Bronchial epithelial cell (primary cell): Measurements from ENCODE around the gene MACO1. TPM values are rescaled to one million over a fixed set of nuclear protein-coding genes. Genes with fewer than 3 reads are reported as not detected.
"Not testable (repeated sequence)": the region's sequence is repeated elsewhere in the genome, so short reads cannot be mapped to it uniquely, and the experiment has no call there.

Experiments used
- DNase-seq: peaks from one replicate; pipeline ENCODE4 v3.0.0-alpha.2; 2010; ENCODE audit warnings: low read depth
- FAIRE-seq: peaks from 2 replicates; lab custom pipeline; 2011; peaks lifted over from hg19 to GRCh38; lab: Jason Lieb, UNC
- H3K27me3 ChIP-seq: 2 replicates; pipeline ENCODE4 v1.5.1; 2011; ENCODE audit warnings: low read length; ENCODE audit not compliant: control insufficient read depth, insufficient read depth
- H3K36me3 ChIP-seq: 2 replicates; pipeline ENCODE4 v1.5.1; 2011; ENCODE audit warnings: low read length; ENCODE audit not compliant: control insufficient read depth, insufficient read depth
- H3K4me3 ChIP-seq: 2 replicates; pipeline ENCODE4 v1.5.1; 2011; ENCODE audit warnings: mild to moderate bottlenecking, low read depth, low read length, control low read depth
- CTCF ChIP-seq: IDR thresholded peaks from 2 replicates; pipeline ENCODE4 v1.5.1; 2011; ENCODE audit warnings: mild to moderate bottlenecking, moderate library complexity, low read length, control low read depth, inconsistent platforms; ENCODE audit not compliant: insufficient read depth, severe bottlenecking
- total RNA-seq: library from RNA; depleted of rRNA; stranded (reverse); fragments of >200 nt; gene quantifications from 2 replicates; pipeline ENCODE4 v1.2.1, GENCODE V29; 2014

The MACO1 gene
- total RNA-seq, 1 donor from 2014 or later, result 17.4 TPM

GRCh38 chr1:25451908-25452307 lies 21.2 kb downstream of the MACO1 start:
- peaks cover 7% of the 10 kb centered on the region for H3K36me3 ChIP-seq
- no peak overlapping the region for H3K4me3 ChIP-seq
- no peak for DNase-seq
- no peak for TF ChIP-seq CTCF
- no peak for FAIRE-seq
- H3K27me3 ChIP-seq, result no peaks in the 10 kb centered on the region

GRCh38 chr1:25456502-25456901 lies 25.8 kb downstream of the MACO1 start:
- Histone ChIP-seq H3K36me3 (peaks cover 10% of the 10 kb centered on the region), H3K27me3 (no peaks in the 10 kb centered on the region), H3K4me3 (no peak overlapping the region)
- TF ChIP-seq CTCF, result no peak
- DNase-seq (no peak), FAIRE-seq (no peak)

- no peak for DNase-seq
- TF ChIP-seq CTCF, result no peak
- Histone ChIP-seq H3K36me3 (peaks cover 10% of the 10 kb centered on the region), H3K4me3 (no peak overlapping the region), H3K27me3 (no peaks in the 10 kb centered on the region)
- FAIRE-seq, result peak; percentile 60
Measured at GRCh38 chr1:25458541-25459298, 28.0 kb downstream of the MACO1 start.

GRCh38 chr1:25460020-25460419 lies 29.3 kb downstream of the MACO1 start:
- H3K36me3 ChIP-seq, result peaks cover 7% of the 10 kb centered on the region

GRCh38 chr1:25460816-25461215 lies 30.1 kb downstream of the MACO1 start:
- H3K36me3 ChIP-seq, FAIRE-seq: not testable (repeated sequence)

More at GRCh38 chr1:25460020-25460419, 29.3 kb downstream of the MACO1 start:
- FAIRE-seq (no peak), DNase-seq (no peak)
- Histone ChIP-seq H3K4me3 (no peak overlapping the region), H3K27me3 (no peaks in the 10 kb centered on the region)
- TF ChIP-seq CTCF, result no peak

GRCh38 chr1:25461849-25462248 lies 31.2 kb downstream of the MACO1 start:
- TF ChIP-seq CTCF, result no peak
- no peak for FAIRE-seq
- DNase-seq, result no peak
- Histone ChIP-seq H3K36me3 (peaks cover 5% of the 10 kb centered on the region), H3K27me3 (no peaks in the 10 kb centered on the region), H3K4me3 (no peak overlapping the region)

More at GRCh38 chr1:25460816-25461215, 30.1 kb downstream of the MACO1 start:
- H3K4me3 ChIP-seq, DNase-seq, H3K27me3 ChIP-seq: not testable (repeated sequence)
